Central memory CD4-positive, alpha-beta T cell (primary cell): ENCODE measurements around the gene SF3A2.
A peak's percentile ranks its signal among the peaks of the same experiment; 100 is the strongest.

ENCODE experiments used
- DNase-seq: peaks from one replicate; pipeline ENCODE4 v3.0.0; 2022

The SF3A2 gene

GRCh38 chr19:2242816-2243215 is 6.2 kb downstream of the SF3A2 start:
- DNase-seq, result no peak

GRCh38 chr19:2243274-2244124 is 6.9 kb downstream of the SF3A2 start:
- DNase-seq, result no peak

- no peak for DNase-seq
Observed at GRCh38 chr19:2244125-2244411, 7.4 kb downstream of the SF3A2 start.

GRCh38 chr19:2244486-2244885 is 7.9 kb downstream of the SF3A2 start:
- DNase-seq, result no peak

- DNase-seq, result no peak
Observed at GRCh38 chr19:2245273-2245672, 8.6 kb downstream of the SF3A2 start.

- DNase-seq, result no peak
Observed at GRCh38 chr19:2246014-2246620, 9.5 kb downstream of the SF3A2 start.

GRCh38 chr19:2246801-2247361 is 10.3 kb downstream of the SF3A2 start:
- DNase-seq, result no peak

GRCh38 chr19:2247433-2248101 is 10.9 kb downstream of the SF3A2 start:
- DNase-seq, result no peak

GRCh38 chr19:2248136-2249009 is 11.7 kb downstream of the SF3A2 start:
- no peak for DNase-seq

- no peak for DNase-seq
Observed at GRCh38 chr19:2249010-2249866, 12.6 kb downstream of the SF3A2 start, which contains the start of gene AMH. AMH (plus strand) TSS chr19:2249323; CDS start chr19:2249333, 10 bp downstream.

- DNase-seq, result no peak
Observed at GRCh38 chr19:2249880-2250765, 13.5 kb downstream of the SF3A2 start.

- DNase-seq, result no peak
Observed at GRCh38 chr19:2250766-2251105, 14.1 kb downstream of the SF3A2 start.

- DNase-seq, result no peak
Observed at GRCh38 chr19:2251106-2252054, 14.8 kb downstream of the SF3A2 start.

- no peak for DNase-seq
Observed at GRCh38 chr19:2252055-2252796, 15.6 kb downstream of the SF3A2 start.

GRCh38 chr19:2252797-2253105 is 16.1 kb downstream of the SF3A2 start:
- no peak for DNase-seq

GRCh38 chr19:2253106-2254063 is 16.8 kb downstream of the SF3A2 start:
- DNase-seq, result peak; percentile 39

GRCh38 chr19:2254064-2254872 is 17.6 kb downstream of the SF3A2 start:
- DNase-seq, result no peak
